GM12891 (cell line): Measurements from ENCODE around the gene PLVAP.
A peak's percentile ranks its signal among the peaks of the same experiment; 100 is the strongest.

Experiments used
- DNase-seq: peaks from one replicate; pipeline ENCODE4 v3.0.0; 2011; ENCODE audit warnings: low spot score; ENCODE audit not compliant: insufficient read length
- FAIRE-seq: peaks from 2 replicates; lab custom pipeline; 2011; peaks lifted over from hg19 to GRCh38; lab: Jason Lieb, UNC
- PAX5 ChIP-seq: IDR thresholded peaks from 2 replicates; pipeline ENCODE4 v1.6.1; 2011; ENCODE audit warnings: low read length, moderate library complexity, mild to moderate bottlenecking; ENCODE audit not compliant: insufficient read depth, severe bottlenecking
- POLR2A ChIP-seq: IDR thresholded peaks from 2 replicates; pipeline ENCODE4 v1.6.1; 2011; ENCODE audit warnings: low read depth, low read length, control low read depth
- POLR2AphosphoS5 ChIP-seq: IDR thresholded peaks from 2 replicates; pipeline ENCODE4 v1.6.1; 2011; ENCODE audit warnings: low read depth, low read length, control low read depth
- POU2F2 ChIP-seq: IDR thresholded peaks from 2 replicates; pipeline ENCODE4 v1.6.1; 2011; ENCODE audit warnings: low read depth, mild to moderate bottlenecking, control low read depth, low read length, moderate library complexity
- SPI1 ChIP-seq: IDR thresholded peaks from 2 replicates; pipeline ENCODE4 v1.6.1; 2011; ENCODE audit warnings: low read depth, low read length, control low read depth
- TAF1 ChIP-seq: IDR thresholded peaks from 2 replicates; pipeline ENCODE4 v1.6.1; 2011; ENCODE audit warnings: low read depth, low read length, control low read depth

The PLVAP gene

DNA sequence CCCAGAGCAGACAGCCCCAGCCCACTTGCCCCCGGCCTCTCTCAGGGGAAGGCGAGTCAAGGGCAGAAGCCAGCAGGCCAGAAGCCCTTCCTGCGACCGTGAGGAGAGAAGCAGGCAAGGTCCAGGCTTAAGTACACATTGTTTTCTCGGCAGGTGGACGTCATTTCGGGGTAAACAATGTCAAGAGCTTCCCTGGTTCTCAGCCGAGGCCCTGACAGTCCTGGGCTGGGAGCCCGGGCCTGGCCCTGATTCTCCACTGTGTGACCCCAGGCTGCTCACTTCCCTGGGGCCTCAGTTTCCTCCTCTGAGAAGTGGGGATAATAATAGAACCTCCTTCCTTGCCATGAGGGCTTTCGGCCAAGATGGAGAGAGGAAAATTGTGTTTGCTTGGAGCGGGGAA is 19.4 kb downstream of the PLVAP start:
- no peak for DNase-seq
- TF ChIP-seq PAX5: no peak
- no peak for TF ChIP-seq POLR2A
- no peak for TF ChIP-seq TAF1
- TF ChIP-seq SPI1: no peak
- TF ChIP-seq POLR2AphosphoS5: no peak
- TF ChIP-seq POU2F2: no peak

DNA sequence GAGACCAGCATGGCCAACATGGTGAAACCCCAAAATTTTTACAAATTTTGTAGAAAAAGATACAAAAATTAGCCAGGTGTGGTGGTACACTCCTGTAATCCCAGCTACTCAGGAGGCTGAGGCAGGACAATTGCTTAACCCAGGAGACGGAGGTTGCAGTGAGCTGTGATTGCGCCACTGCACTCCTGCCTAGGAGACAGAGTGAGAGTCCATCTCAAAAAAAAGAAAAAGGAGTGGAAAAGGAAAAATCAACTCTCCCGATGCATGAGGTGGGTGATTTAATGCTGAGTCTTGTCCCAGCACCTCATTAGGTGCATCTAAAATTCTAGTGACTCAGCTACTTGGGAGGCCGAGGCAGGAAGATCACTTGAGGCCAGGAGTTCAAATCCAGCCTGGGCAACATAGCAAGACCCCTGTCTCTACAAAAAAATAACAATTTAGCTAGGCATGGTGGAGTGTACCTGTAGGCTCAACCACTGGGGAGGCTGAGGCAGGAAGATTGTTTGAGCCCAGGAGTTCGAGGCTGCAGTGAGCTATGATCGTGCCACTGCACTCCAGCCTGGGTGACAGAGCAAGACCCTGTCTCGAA is 20.0 kb downstream of the PLVAP start:
- FAIRE-seq (no peak), DNase-seq (no peak)
- TF ChIP-seq POLR2AphosphoS5 (no peak), TAF1 (no peak), POU2F2 (no peak), PAX5 (no peak), POLR2A (no peak), SPI1 (no peak)

More for the DNA sequence above, 19.4 kb downstream of the PLVAP start:
- no peak for FAIRE-seq

DNA sequence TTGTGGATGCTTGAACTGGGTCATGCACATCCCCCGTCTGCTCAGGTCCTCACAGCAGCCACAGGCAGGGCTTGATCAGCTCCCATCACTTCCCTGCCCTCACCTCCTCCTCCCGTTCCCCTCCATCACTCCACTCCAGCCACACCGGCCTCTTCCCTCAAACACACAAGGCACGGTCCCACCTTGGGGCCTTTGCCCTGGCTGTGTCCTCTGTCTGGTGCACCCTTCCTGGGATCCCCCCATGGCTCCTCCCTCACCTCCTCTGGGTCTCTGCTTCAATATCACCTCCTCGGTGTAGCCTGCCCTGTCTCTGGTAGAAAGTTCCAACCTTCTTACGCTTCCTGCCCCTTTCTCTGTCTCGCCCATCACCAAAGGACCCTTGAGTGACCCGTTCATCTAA is 23.8 kb downstream of the PLVAP start:
- FAIRE-seq (no peak), DNase-seq (no peak)
- TF ChIP-seq POU2F2: no peak
- TF ChIP-seq PAX5: no peak
- no peak for TF ChIP-seq TAF1
- TF ChIP-seq POLR2A: no peak
- TF ChIP-seq POLR2AphosphoS5: no peak
- TF ChIP-seq SPI1: no peak

DNA sequence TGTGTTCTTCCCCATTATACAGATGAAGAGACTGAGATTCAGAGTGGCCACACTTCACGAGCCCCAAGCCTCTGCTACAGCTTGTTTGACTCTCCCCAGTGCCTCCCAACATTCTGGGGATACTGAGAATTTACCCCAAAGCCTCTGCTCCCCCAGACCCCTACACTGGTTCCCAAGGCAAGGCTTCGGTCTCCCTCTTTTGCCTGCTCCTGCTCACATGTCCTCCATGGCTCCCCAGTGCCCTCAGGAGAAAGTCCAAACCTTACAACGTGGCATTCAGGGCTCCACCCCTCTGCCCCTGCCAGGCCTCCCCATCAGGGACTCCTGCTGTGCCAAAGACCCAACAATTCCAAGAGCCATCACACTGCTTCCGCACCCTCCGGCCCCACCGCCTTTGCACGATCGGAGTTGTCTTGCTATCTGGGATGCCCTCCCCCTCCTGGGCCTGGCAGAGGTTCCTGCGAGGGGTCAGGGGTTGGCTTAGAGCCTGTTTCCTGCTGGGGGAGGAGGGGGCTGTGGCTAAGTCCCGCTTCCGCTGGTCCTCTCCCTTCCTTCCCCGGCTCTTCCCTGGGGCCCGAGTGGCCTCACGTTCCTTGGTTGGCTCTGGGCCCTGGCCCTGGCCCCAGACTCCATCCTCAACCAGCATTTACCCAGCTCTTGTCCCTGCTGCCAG is 24.4 kb downstream of the PLVAP start:
- TF ChIP-seq POLR2AphosphoS5: no peak
- TF ChIP-seq PAX5: no peak
- TF ChIP-seq SPI1: no peak
- TF ChIP-seq TAF1: no peak
- TF ChIP-seq POU2F2: no peak
- TF ChIP-seq POLR2A: no peak
- FAIRE-seq: no peak

DNA sequence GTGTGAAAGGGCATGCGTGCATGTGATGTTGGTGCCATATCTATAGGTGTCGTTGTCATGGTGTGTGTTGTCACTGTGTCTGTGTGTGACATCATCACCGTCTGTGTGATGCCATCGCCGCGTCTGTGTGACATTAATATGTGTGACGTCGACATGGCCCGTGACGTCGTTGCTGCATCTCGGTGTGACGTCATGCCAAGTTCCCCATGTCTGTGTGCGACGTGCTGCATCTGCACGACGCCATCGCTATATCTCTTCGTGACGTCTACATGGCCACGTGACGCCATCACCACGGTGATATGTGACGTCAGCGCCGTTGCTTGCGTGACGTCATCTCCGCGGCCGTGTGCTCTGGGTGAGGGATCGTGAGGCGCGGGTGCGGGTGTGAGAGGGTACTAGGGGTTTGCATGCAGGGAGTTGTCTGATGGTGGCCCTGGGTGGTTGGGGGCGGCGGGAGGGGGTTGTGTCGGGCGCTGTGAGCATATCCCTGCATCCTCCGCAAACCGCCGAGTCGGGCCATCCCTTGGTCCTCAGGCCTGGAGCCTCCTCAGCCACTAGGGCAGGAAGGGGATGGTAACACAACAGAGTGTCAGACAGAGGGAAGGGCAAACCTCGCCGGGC is 25.2 kb downstream of the PLVAP start:
- TF ChIP-seq POU2F2 (no peak), PAX5 (no peak), POLR2AphosphoS5 (no peak), POLR2A (no peak), SPI1 (no peak), TAF1 (no peak)
- FAIRE-seq: peak; percentile 79
- no peak for DNase-seq

More for the DNA sequence above, 24.4 kb downstream of the PLVAP start:
- no peak for DNase-seq

DNA sequence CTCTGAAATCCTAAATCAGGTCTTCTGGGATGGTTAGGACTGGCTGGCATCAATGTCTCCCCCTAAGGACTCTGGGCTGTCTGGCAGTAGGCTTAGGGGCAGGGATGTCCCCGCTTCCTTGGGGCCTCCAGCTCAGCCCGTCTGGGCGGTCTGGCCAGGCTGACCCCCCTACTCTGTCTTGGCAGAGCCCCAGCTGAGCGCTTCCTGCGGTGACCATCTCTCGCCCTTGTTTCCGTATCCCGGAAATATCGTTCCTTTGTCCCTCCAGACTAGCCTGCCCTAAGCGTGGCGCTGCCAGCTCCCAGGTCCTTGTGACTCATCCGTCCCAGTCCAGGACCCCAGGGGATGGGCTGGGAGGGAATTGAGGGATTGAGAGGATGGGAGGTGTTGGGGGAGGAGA is 28.4 kb downstream of the PLVAP start:
- DNase-seq: no peak
- FAIRE-seq: no peak
- TF ChIP-seq PAX5 (no peak), SPI1 (no peak), POLR2AphosphoS5 (no peak), TAF1 (no peak), POU2F2 (no peak)

DNA sequence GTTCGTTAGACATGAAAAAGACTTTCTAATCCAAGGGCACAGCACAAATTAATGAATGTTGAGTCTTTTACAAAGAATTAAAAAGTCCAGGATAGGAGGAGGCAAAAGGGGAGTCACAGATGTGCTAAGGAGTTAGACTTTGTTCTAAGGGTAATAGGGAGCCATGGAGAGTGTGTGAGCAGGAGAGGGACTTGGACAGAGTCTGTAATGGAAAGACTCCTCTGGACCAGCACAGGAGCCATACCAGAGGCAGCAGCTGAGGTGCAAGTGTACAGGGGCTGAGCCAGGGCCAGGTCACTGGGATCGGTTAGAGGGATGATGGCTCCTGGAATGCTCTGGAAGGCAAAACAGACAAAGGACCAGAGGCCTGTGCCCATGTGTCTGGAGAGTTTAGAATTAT is 29.3 kb downstream of the PLVAP start:
- DNase-seq (no peak), FAIRE-seq (no peak)
- TF ChIP-seq TAF1 (no peak), PAX5 (no peak), POU2F2 (no peak), POLR2A (no peak), SPI1 (no peak), POLR2AphosphoS5 (no peak)

DNA sequence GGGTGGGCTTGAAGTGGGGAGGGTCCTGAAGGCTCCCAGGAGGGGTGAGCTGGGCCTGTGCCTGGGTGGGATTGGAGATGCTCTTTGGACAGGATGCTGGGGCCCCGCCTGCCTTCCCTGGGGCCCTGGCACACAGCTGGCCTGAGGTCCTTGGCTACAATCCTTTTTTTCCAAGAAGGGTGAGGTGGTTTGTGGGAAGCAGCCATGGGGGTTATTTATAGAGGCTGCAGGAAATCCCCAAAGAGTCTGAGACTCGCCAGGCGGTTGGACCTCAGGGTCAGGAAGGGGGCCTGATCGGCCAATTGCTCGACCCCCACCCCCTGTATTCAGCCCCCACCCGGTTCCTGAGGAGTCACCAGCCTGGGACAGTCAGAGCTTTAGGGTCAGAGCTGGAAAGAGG is 29.8 kb downstream of the PLVAP start:
- TF ChIP-seq POLR2A (no peak), TAF1 (no peak), POLR2AphosphoS5 (no peak), SPI1 (no peak), PAX5 (no peak), POU2F2 (no peak)
- FAIRE-seq (no peak), DNase-seq (no peak)

DNA sequence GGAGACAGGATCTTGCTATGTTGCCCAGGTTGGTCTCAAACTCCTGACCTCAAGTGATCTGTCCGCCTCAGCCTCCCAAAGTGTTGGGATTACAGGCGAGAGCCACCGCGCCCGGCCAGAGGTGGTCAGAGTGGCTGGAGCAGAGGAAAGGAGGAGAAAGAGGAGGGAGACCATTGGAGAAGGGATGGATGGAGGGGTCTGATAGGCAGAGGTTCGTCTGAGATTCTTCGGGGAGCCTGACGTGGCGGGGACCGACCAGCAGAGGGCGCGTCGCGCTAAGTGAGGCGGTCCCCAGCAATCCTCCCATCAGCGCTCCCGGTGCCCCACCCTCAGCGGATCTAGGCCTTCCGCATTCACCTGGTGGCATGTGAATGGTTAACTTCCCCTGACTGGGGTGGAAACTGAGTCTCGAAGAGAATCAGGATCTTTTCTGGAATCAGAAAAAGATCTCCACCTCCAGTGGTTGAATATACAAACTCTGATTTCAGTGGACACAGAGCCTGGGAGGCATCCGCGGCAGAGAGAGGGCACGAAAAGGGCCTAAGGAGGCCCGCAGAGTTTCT is 31.0 kb downstream of the PLVAP start:
- DNase-seq (peak; percentile 82), FAIRE-seq (peak; percentile 88)
- no peak for TF ChIP-seq POLR2A
- no peak for TF ChIP-seq PAX5
- no peak for TF ChIP-seq TAF1
- TF ChIP-seq SPI1: no peak; the same call in 1 of the 2 replicates
- no peak for TF ChIP-seq POLR2AphosphoS5
- TF ChIP-seq POU2F2: no peak

DNA sequence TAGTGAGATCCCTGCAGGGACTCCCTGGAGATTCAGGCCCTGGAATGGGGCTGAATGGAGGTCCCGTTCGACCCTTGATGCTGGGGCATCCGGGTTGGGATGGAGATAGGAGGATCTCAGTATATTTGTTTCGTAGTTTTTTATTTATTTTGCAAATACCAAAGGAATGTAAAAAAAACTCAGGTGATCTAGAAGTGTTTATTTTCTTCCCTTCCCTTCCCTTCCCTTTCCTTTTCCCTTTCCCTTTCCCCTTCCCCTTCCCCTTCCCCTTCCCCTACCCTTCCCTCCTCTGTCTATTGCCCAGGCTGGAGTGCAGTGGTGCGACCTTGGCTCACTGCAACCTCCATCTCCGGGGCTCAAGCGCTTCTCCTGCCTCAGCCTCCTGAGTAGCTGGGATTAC is 35.3 kb downstream of the PLVAP start:
- TF ChIP-seq PAX5 (no peak), TAF1 (no peak), POLR2AphosphoS5 (no peak), SPI1 (no peak), POLR2A (no peak), POU2F2 (no peak)
- DNase-seq: no peak
- FAIRE-seq: no peak
